SK-N-SH treated with all-trans-retinoic acid at 6 μM for 48 hours (cell line): ENCODE data around the gene VSNL1.

Experiments
- BACH2 ChIP-seq: fragments of 250-450 bp; sonication (Bioruptor Pico); IDR thresholded peaks from 2 replicates; pipeline ENCODE4 v1.9.0; 2021; ENCODE audit warnings: mild to moderate bottlenecking, borderline replicate concordance
- CREB5 ChIP-seq: fragments of 250-450 bp; sonication (Bioruptor Pico); IDR thresholded peaks from 2 replicates; pipeline ENCODE4 v1.5.1; 2020; ENCODE audit warnings: low read depth, mild to moderate bottlenecking, moderate library complexity
- ISL1 ChIP-seq: fragments of 250-450 bp; sonication (Bioruptor Pico); IDR thresholded peaks from 2 replicates; pipeline ENCODE4 v2.1.2; 2022; ENCODE audit warnings: mild to moderate bottlenecking, moderate library complexity
- PATZ1 ChIP-seq: fragments of 250-450 bp; sonication (Bioruptor Pico); IDR thresholded peaks from 2 replicates; pipeline ENCODE4 v1.8.0; 2020; ENCODE audit warnings: mild to moderate bottlenecking, moderate library complexity, borderline replicate concordance
- RARB ChIP-seq: fragments of 250-450 bp; sonication (Bioruptor Pico); IDR thresholded peaks from 2 replicates; pipeline ENCODE4 v1.8.0; 2021; ENCODE audit warnings: mild to moderate bottlenecking, moderate library complexity
- SNAI2 ChIP-seq: fragments of 250-450 bp; sonication (Bioruptor Pico); IDR thresholded peaks from 2 replicates; pipeline ENCODE4 v1.5.0; 2020; ENCODE audit warnings: mild to moderate bottlenecking, moderate library complexity
- TOX ChIP-seq: fragments of 250-450 bp; sonication (Bioruptor Pico); IDR thresholded peaks from 2 replicates; pipeline ENCODE4 v1.8.0; 2021; ENCODE audit warnings: mild to moderate bottlenecking, moderate library complexity, borderline replicate concordance
- ZFP30 ChIP-seq: fragments of 450-650 bp; formaldehyde crosslinking; IDR thresholded peaks from 2 replicates; pipeline ENCODE4 v1.5.0; 2022; ENCODE audit warnings: mild to moderate bottlenecking, moderate library complexity
- TF ChIP-seq, protein P1 (sequence below): fragments of 250-450 bp; sonication (Bioruptor Pico); IDR thresholded peaks from 2 replicates; pipeline ENCODE4 v1.8.0; 2021; ENCODE audit warnings: low read depth, mild to moderate bottlenecking, moderate library complexity, borderline replicate concordance

DNA sequence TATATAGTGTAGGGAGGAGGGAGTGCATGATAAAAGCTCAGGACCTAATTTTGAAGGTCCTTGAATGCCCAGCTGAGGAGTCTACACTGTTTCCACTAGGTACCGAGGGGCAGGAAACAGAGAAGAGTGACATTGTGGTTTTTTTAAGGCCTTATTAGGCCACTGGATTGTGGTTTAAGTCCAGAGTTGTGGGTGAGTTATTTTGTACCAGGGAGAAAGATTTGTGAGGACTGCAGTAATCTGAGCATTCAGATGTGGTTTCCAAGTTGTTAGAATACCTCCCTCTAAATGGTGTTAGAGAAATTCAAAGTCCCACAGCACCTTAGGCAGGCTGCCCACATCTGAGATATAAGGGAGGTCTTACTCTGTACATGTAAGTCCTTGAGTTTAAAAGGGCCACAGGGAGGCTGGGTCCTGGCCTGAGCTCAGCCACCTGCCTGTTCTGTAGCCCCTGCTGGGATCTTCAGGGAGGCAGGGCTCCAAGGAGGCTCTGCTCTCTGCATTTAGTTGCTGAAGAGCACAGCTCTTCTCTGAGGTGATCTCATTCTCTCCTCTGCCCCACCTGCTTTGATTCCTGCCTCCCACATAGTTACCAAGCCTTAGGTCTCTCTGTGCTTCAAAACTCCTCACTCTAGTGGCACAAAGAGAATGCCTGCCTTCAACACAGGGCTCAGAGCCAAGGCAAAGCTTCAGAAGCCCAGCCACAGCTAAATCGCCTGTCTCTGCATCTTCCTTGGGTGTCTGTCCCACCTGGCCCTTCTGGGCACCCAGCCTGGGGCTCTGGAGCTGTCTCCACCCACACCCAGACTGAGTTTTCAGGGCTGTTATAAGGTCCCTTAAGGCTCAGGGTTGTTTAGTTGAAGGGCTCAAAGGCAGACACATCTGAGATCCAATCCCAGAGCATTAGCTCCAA lies 88.1 kb downstream of the VSNL1 start:
- no peak for TF ChIP-seq CREB5 (CRISPR knock-in tag)
- TF ChIP-seq, protein P1, sequence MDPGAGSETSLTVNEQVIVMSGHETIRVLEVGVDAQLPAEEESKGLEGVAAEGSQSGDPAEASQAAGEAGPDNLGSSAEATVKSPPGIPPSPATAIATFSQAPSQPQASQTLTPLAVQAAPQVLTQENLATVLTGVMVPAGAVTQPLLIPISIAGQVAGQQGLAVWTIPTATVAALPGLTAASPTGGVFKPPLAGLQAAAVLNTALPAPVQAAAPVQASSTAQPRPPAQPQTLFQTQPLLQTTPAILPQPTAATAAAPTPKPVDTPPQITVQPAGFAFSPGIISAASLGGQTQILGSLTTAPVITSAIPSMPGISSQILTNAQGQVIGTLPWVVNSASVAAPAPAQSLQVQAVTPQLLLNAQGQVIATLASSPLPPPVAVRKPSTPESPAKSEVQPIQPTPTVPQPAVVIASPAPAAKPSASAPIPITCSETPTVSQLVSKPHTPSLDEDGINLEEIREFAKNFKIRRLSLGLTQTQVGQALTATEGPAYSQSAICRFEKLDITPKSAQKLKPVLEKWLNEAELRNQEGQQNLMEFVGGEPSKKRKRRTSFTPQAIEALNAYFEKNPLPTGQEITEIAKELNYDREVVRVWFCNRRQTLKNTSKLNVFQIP (CRISPR knock-in tag), result no peak
- no peak for TF ChIP-seq SNAI2 (CRISPR knock-in tag)
- TF ChIP-seq PATZ1 (CRISPR knock-in tag), result no peak
- no peak for TF ChIP-seq RARB (CRISPR knock-in tag)
- no peak for TF ChIP-seq ZFP30 (CRISPR knock-in tag)
- no peak for TF ChIP-seq ISL1 (CRISPR knock-in tag)
- TF ChIP-seq BACH2 (CRISPR knock-in tag), result no peak
- no peak for TF ChIP-seq TOX (CRISPR knock-in tag)
